NCI-H2107 (cell line): Measurements from ENCODE around the gene HAUS1.
"Not testable (repeated sequence)": the region's sequence is repeated elsewhere in the genome, so short reads cannot be mapped to it uniquely, and the experiment has no call there.

Source experiments
- DNase-seq: peaks from one replicate; lab custom pipeline; 2025; lab: John Stamatoyannopoulos, UW

HAUS1 gene

GRCh38 chr18:46158499-46158898 lies 54.3 kb downstream of the HAUS1 start:
- DNase-seq = no peak

DNA sequence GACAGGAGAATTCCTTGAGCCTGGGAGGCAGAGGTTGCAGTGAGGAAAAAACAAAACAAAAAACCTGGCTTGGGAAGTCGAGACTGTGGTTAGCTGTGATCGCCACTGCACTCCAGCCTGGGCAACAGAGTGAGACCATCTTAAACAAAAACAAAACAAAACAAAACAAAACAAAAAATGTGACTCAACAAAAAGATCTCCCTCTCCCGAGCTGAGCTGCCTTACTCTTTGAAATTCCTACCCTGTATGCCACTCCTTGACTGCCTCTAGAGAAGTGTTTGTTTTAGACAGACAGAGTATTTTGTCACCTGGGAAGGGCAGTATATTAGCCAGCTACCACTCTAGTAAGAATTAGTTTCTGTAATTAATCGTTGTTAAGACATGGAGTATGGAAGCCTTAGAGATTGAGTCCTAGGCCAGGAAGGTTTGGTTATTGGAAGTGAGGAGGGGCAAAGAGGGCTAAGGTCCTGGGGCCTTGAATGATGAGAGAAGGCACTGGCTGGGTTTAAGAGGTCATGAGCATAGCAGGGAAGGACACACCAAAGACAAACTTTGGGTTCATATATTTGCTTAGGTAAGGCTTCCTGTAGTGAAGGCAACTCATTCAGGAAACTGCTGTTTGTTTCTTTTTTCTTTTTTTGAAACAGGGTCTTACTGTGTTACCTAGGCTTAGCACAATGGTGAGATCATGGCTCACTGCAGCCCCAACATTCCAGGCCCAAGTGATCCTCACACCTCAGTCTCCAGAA lies 56.0 kb downstream of the HAUS1 start:
- no peak for DNase-seq

DNA sequence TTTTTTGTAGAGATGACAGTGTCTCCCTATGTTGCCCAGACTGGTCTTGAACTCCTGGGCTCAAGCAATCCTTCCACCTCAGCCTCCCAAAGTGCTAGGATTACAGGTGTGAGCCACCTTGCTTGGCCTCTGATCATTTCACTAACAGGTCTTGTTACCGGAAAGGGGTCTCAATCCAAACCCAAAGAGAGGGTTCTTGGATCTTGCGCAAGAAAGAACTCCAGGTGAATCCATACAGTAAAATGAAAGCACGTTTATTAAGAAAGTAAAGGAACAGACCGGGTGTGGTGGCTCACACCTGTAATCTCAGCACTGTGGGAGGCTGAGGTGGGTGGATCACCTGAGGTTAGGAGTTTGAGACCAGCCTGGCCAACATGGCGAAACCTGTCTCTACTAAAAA lies 56.7 kb downstream of the HAUS1 start:
- not testable (repeated sequence) for DNase-seq

DNA sequence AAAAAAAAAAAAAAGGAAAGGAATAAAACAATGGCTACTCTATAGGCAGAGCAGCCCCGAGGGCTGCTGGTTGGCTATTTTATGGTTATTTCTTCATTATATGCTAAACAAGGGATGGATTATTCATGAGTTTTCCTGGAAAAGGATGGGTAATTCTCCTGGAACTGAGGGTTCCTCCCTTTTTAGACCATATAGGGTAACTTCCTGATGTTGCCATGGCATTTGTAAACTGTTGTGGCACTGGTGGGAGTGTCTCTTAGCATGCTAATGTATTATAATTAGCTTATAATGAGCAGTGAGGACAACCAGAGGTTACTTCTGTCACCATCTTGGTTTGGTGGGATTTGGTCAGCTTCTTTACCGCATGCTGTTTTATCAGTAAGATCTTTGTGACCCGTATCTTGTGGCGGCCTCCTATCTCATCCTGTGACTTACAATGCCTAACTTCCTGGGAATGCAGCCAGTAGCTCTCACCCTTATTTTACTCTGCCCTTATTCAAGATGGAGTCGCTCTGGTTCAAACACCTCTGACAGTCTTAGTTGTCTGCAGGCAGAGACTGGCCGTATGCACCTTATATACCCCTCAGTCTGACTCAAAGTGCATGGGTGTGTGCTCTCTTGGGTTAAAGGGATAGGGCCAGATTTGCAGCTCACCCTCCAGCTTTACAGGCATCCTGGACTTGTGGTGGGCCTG lies 57.7 kb downstream of the HAUS1 start:
- DNase-seq = no peak

- no peak for DNase-seq
Measured at GRCh38 chr18:46163091-46163490, 58.9 kb downstream of the HAUS1 start.

DNA sequence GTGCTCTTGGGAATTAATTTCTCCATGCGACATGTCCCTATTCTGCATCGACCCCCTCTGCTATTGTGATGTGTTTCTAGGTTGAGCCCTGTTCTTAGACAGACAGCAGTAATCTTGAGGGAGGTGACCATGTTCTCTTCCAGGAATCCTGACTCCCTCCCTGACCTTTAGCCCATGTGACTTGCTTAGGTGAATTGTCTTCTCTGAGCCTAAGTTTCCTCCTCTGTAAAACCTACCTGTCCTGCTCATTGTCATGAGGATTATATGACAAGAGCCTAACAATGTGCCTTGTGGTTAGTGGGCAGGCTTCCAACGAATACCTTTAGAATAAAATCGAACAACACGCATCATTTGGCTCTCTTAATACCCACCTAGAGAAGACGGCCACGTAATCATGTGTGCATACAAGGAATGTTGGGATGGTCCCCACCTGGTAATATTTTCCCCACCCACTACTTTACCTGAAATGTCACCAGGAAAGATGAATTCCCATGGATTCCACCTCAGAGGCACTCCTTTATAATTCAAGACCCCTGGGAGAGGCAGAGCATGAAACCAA lies 59.8 kb downstream of the HAUS1 start:
- no peak for DNase-seq

DNA sequence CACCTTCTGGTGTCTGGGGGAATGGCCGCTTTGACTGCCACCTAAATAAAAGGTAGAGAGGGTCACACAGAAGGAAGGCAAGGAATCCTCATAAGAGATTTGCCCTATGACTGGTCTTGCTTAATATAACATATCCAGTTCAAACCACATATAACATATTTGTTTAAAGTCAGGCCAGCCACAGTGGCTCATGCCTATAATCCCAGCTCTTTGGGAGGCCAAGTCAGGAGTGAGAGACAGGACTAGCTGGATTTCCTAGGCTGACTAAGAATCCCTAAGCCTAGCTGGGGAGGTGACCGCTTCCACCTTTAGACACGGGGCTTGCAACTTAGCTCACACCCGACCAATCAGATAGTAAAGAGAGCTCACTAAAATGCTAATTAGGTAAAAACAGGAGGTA lies 60.3 kb downstream of the HAUS1 start:
- DNase-seq = not testable (repeated sequence)

GRCh38 chr18:46164920-46165319 lies 60.7 kb downstream of the HAUS1 start:
- DNase-seq = no peak

- DNase-seq = no peak
Measured at GRCh38 chr18:46166261-46166970, 62.2 kb downstream of the HAUS1 start.

- DNase-seq = no peak
Measured at GRCh38 chr18:46167971-46168370, 63.8 kb downstream of the HAUS1 start.

DNA sequence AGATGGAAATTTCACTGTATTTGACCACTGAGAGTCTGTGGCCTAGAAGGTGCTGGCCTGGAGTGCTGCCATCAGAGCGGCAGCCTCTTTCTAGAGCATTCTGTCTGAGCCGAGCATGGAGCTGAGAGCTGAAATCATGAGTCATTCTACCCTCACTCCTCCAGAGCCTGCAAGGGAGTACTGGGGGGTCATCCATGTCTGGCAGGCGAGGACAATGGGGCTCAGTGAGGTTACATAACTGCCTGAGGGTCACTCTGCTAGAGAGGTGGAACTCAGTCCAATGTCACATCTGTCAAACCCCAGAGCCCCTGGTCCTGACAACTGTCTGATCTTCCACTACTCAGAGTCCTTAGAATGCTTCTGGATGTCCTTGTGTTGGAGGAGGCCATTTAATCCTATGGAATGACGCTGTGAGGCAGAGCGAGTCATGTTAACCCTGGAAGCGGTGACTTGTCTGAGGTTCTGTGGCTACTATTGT lies 65.3 kb downstream of the HAUS1 start:
- no peak for DNase-seq

- DNase-seq = no peak
Measured at GRCh38 chr18:46171331-46171730, 67.1 kb downstream of the HAUS1 start.

GRCh38 chr18:46173393-46174341 lies 69.5 kb downstream of the HAUS1 start:
- peak; percentile 94 for DNase-seq

- DNase-seq = no peak
Measured at GRCh38 chr18:46174342-46175041, 70.3 kb downstream of the HAUS1 start.

- no peak for DNase-seq
Measured at GRCh38 chr18:46176001-46176400, 71.8 kb downstream of the HAUS1 start.
